Ishikawa (cell line): Measurements from ENCODE around the gene NACA.

ENCODE experiments used
- CEBPB ChIP-seq: IDR thresholded peaks from 2 replicates; pipeline ENCODE4 v1.6.1; 2012
- CREB1 ChIP-seq: IDR thresholded peaks from 2 replicates; pipeline ENCODE4 v1.6.1; 2012; ENCODE audit warnings: low read depth
- EGR1 ChIP-seq: IDR thresholded peaks from 2 replicates; pipeline ENCODE4 v1.6.1; 2012
- EP300 ChIP-seq: IDR thresholded peaks from 2 replicates; pipeline ENCODE4 v1.6.1; 2012; ENCODE audit warnings: borderline replicate concordance
- FOXM1 ChIP-seq: IDR thresholded peaks from 2 replicates; pipeline ENCODE4 v1.6.1; 2012; ENCODE audit warnings: low read depth, borderline replicate concordance
- MAX ChIP-seq: IDR thresholded peaks from 2 replicates; pipeline ENCODE4 v1.6.1; 2012
- NFIC ChIP-seq: IDR thresholded peaks from 2 replicates; pipeline ENCODE4 v1.6.1; 2012
- RAD21 ChIP-seq: IDR thresholded peaks from 2 replicates; pipeline ENCODE4 v1.6.1; 2012; ENCODE audit warnings: low read depth
- TAF1 ChIP-seq: IDR thresholded peaks from 2 replicates; pipeline ENCODE4 v1.6.1; 2012; ENCODE audit warnings: low read depth, mild to moderate bottlenecking
- TCF12 ChIP-seq: IDR thresholded peaks from 2 replicates; pipeline ENCODE4 v1.6.1; 2012; ENCODE audit warnings: low read depth
- TEAD4 ChIP-seq: IDR thresholded peaks from 2 replicates; pipeline ENCODE4 v1.6.1; 2012
- USF1 ChIP-seq: IDR thresholded peaks from 2 replicates; pipeline ENCODE4 v1.6.1; 2012
- YY1 ChIP-seq: IDR thresholded peaks from 2 replicates; pipeline ENCODE4 v1.6.1; 2012; ENCODE audit warnings: low read depth
- ZBTB7A ChIP-seq: IDR thresholded peaks from 2 replicates; pipeline ENCODE4 v1.6.1; 2012; ENCODE audit warnings: low read depth
- TF ChIP-seq, protein P1 (sequence below): IDR thresholded peaks from 2 replicates; pipeline ENCODE4 v1.6.1; 2012; ENCODE audit warnings: low read depth, mild to moderate bottlenecking

NACA gene

DNA sequence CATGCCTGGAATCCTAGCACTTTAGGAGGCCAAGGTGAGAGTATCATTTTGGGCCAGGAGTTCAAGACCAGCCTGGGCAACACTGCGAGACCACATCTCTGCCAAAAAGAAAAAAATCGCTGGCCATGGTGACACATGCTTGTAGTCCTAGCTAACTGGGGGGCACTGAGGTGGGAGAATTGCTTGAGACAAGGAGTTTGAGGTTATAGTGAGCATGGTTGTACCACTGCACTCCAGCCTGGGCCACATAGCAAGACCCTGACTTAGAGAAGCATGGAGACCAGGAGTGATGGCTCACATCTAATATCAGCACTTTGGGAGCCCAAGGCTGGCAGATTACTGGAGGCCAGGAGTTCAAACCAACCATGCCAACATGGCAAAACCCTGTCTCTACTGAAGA is 46.2 kb downstream of the NACA start:
- TF ChIP-seq CREB1 (no peak), MAX (no peak), FOXM1 (no peak), YY1 (no peak), EGR1 (no peak), TEAD4 (no peak), ZBTB7A (no peak), TAF1 (no peak), USF1 (no peak), RAD21 (no peak), TCF12 (no peak), NFIC (no peak), EP300 (no peak), CEBPB (no peak)
- TF ChIP-seq, protein P1, sequence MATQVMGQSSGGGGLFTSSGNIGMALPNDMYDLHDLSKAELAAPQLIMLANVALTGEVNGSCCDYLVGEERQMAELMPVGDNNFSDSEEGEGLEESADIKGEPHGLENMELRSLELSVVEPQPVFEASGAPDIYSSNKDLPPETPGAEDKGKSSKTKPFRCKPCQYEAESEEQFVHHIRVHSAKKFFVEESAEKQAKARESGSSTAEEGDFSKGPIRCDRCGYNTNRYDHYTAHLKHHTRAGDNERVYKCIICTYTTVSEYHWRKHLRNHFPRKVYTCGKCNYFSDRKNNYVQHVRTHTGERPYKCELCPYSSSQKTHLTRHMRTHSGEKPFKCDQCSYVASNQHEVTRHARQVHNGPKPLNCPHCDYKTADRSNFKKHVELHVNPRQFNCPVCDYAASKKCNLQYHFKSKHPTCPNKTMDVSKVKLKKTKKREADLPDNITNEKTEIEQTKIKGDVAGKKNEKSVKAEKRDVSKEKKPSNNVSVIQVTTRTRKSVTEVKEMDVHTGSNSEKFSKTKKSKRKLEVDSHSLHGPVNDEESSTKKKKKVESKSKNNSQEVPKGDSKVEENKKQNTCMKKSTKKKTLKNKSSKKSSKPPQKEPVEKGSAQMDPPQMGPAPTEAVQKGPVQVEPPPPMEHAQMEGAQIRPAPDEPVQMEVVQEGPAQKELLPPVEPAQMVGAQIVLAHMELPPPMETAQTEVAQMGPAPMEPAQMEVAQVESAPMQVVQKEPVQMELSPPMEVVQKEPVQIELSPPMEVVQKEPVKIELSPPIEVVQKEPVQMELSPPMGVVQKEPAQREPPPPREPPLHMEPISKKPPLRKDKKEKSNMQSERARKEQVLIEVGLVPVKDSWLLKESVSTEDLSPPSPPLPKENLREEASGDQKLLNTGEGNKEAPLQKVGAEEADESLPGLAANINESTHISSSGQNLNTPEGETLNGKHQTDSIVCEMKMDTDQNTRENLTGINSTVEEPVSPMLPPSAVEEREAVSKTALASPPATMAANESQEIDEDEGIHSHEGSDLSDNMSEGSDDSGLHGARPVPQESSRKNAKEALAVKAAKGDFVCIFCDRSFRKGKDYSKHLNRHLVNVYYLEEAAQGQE, result no peak

DNA sequence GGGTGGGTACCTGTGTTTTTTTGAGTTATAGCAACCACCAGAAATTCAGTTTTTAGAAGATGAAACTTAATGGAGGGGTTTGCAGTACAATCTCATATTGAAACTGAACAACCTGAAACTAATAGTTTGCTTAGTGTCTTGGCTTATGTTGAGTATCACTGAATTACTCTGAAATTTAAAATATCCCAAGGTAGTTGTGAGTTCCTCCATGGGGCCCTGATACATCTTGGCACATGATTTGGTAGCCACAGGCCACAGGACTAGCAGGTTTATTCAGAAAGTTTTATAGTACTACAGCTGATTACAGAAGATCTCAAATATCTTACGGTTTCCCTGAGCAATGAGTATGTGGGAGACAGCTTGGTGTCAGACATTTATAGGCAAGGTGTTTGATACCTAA is 47.4 kb downstream of the NACA start:
- TF ChIP-seq, protein P1, result no peak
- TF ChIP-seq FOXM1 (no peak), EGR1 (no peak), MAX (no peak), EP300 (no peak), YY1 (no peak), TCF12 (no peak), RAD21 (no peak), ZBTB7A (no peak), TEAD4 (no peak), USF1 (no peak)

- TF ChIP-seq TAF1 (no peak), TEAD4 (no peak), TCF12 (no peak), NFIC (no peak), EP300 (no peak)
Observed at GRCh38 chr12:56676851-56677580, 48.1 kb downstream of the NACA start.

GRCh38 chr12:56671608-56672007 is 53.5 kb downstream of the NACA start:
- no peak for TF ChIP-seq CEBPB
- no peak for TF ChIP-seq RAD21
- TF ChIP-seq TEAD4, result no peak
- no peak for TF ChIP-seq YY1
- no peak for TF ChIP-seq FOXM1
- no peak for TF ChIP-seq ZBTB7A
- no peak for TF ChIP-seq TCF12
- no peak for TF ChIP-seq TAF1
- TF ChIP-seq USF1, result no peak
- TF ChIP-seq EP300, result no peak
- TF ChIP-seq, protein P1, result no peak
- no peak for TF ChIP-seq NFIC
- no peak for TF ChIP-seq MAX
